Natural killer cell (primary cell): ENCODE results near the gene CLDND2. TPM values are rescaled to one million over a fixed set of nuclear protein-coding genes. Genes with fewer than 3 reads are reported as not detected.
"Not testable (repeated sequence)": the region's sequence is repeated elsewhere in the genome, so short reads cannot be mapped to it uniquely, and the experiment has no call there.

ENCODE experiments used
- ATAC-seq, 3 donors: fragments of 150-1000 bp in 2 of 3; fragments of 200-7000 bp in 1 of 3; cut with Tn5 transposase; 1 replicate in 1 of 3; 2 replicates in 2 of 3; pipeline ENCODE4 v1.10.0; 2021; ENCODE audit warnings: mild to moderate bottlenecking in 2 of 3, moderate library complexity in 2 of 3
- DNase-seq, 2 donors: peaks; one replicate each; pipeline versions ENCODE4 v3.0.0 to v3.0.0-alpha.2; 2013 to 2021; ENCODE audit warnings: mixed read lengths in 1 of 2
- H3K27ac ChIP-seq: one replicate; pipeline ENCODE4 v1.5.1; 2013; ENCODE audit warnings: mild to moderate bottlenecking, low read length
- H3K27me3 ChIP-seq: one replicate; pipeline ENCODE4 v1.6.1; 2013; ENCODE audit warnings: low read length; ENCODE audit not compliant: control insufficient read depth, insufficient read depth
- H3K36me3 ChIP-seq: one replicate; pipeline ENCODE4 v1.6.1; 2013; ENCODE audit warnings: low read length; ENCODE audit not compliant: control insufficient read depth, insufficient read depth
- H3K4me1 ChIP-seq: one replicate; pipeline ENCODE4 v1.6.1; 2013; ENCODE audit warnings: low read length; ENCODE audit not compliant: control insufficient read depth, insufficient read depth
- H3K4me3 ChIP-seq: one replicate; pipeline ENCODE4 v1.5.1; 2013; ENCODE audit warnings: low read length
- H3K9me3 ChIP-seq: one replicate; pipeline ENCODE4 v1.6.1; 2013; ENCODE audit warnings: low read length; ENCODE audit not compliant: control insufficient read depth, insufficient read depth
- H3K27ac Mint-ChIP-seq, 2 donors: one replicate each; pipeline ENCODE4 v1.8.0; 2022; ENCODE audit warnings: mild to moderate bottlenecking in 2 of 2, mixed read lengths in 2 of 2, moderate library complexity in 1 of 2
- H3K27me3 Mint-ChIP-seq, 2 donors: one replicate each; pipeline ENCODE4 v1.8.0; 2022; ENCODE audit warnings: low read depth in 2 of 2, mixed read lengths in 2 of 2
- H3K36me3 Mint-ChIP-seq: one replicate; pipeline ENCODE4 v1.8.0; 2022; ENCODE audit warnings: mixed read lengths
- H3K4me1 Mint-ChIP-seq, 2 donors: one replicate each; pipeline ENCODE4 v1.8.0; 2022; ENCODE audit warnings: mixed read lengths in 2 of 2
- H3K4me3 Mint-ChIP-seq: one replicate; pipeline ENCODE4 v1.8.0; 2022; ENCODE audit warnings: mild to moderate bottlenecking, moderate library complexity, mixed read lengths
- H3K9me3 Mint-ChIP-seq, 2 donors: one replicate each; pipeline ENCODE4 v1.8.0; 2022; ENCODE audit warnings: mixed read lengths in 2 of 2
- WGBS: methylation state at CpG from one replicate; pipeline ENCODE4 v1.1.7; 2013; ENCODE audit warnings: missing lambda C conversion rate; ENCODE audit not compliant: insufficient coverage; 5-methylcytosine and 5-hydroxymethylcytosine counted together
- intact Hi-C: fragments of 100-400 bp; cut with micrococcal nuclease; formaldehyde crosslinking; loops from one replicate; pipeline ENCODE4 v1.14.2; 2022
- total RNA-seq, 4 donors: library from RNA; stranded (reverse); fragments of 120-200 nt in 1 of 4; gene quantifications; one replicate each; pipeline versions ENCODE4 v1.2.3 to v1.2.4, GENCODE V29; 2013 to 2022
- TF ChIP-seq, protein P1 (sequence below): fragments of 200-600 bp; IDR thresholded peaks from one replicate; pipeline ENCODE4 v1.8.0; 2022; ENCODE audit warnings: antibody characterized with exemption

CLDND2 gene
- total RNA-seq, 3 donors from 2014 or later (not counting 1 experiment from before 2014, with no cell fraction given) = 72.8 to 83.2 (median 75.3) TPM

DNA sequence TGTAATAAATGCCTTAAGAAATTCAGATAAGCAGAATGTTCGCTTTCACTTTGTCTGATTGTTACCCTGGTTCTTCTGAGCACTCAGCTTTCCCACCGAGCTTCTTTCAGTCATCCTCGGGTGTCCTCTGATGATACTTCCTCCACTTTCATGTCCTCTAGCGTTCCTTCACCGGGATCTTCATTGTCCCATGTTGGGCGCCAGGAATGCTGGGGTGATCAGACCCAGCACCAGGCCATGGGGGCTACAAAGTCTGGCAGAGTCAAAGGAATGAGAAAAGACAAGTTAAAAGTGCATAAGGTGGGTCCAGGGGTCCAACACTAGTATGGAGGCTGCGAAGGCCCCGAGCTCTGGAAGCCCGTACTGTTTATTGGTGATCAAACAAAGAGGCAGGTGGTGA, 33.3 kb upstream of the CLDND2 start:
- H3K27me3 ChIP-seq = no peaks in the 10 kb centered on the region
- Mint-ChIP-seq H3K4me1 (peaks cover 32 to 47% of the 10 kb centered on the region in 2 donors), H3K27me3 (no peaks in the 10 kb centered on the region), H3K4me3 (no peak overlapping the region), H3K9me3 (peaks cover 3 to 6% of the 10 kb centered on the region in 2 donors), H3K36me3 (peaks cover 19% of the 10 kb centered on the region), H3K27ac (no peak overlapping the region)
- no peak overlapping the region for H3K27ac ChIP-seq
- H3K4me3 ChIP-seq = no peak overlapping the region
- WGBS = 96% methylated on average over 9 of the region's 9 CpGs
- TF ChIP-seq, protein P1, sequence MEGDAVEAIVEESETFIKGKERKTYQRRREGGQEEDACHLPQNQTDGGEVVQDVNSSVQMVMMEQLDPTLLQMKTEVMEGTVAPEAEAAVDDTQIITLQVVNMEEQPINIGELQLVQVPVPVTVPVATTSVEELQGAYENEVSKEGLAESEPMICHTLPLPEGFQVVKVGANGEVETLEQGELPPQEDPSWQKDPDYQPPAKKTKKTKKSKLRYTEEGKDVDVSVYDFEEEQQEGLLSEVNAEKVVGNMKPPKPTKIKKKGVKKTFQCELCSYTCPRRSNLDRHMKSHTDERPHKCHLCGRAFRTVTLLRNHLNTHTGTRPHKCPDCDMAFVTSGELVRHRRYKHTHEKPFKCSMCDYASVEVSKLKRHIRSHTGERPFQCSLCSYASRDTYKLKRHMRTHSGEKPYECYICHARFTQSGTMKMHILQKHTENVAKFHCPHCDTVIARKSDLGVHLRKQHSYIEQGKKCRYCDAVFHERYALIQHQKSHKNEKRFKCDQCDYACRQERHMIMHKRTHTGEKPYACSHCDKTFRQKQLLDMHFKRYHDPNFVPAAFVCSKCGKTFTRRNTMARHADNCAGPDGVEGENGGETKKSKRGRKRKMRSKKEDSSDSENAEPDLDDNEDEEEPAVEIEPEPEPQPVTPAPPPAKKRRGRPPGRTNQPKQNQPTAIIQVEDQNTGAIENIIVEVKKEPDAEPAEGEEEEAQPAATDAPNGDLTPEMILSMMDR = no peak
- ATAC-seq (no peak), DNase-seq (no peak)
- H3K4me1 ChIP-seq = peaks cover 4% of the 10 kb centered on the region
- H3K36me3 ChIP-seq = no peaks in the 10 kb centered on the region
- intact Hi-C loops = no loop called here
- peaks cover 10% of the 10 kb centered on the region for H3K9me3 ChIP-seq

GRCh38 chr19:51399936-51400335, 31.1 kb upstream of the CLDND2 start:
- H3K27me3 Mint-ChIP-seq, DNase-seq, H3K4me3 ChIP-seq, H3K4me3 Mint-ChIP-seq, intact Hi-C loops, H3K27ac ChIP-seq, H3K9me3 Mint-ChIP-seq, H3K36me3 ChIP-seq, H3K27me3 ChIP-seq, H3K9me3 ChIP-seq, ATAC-seq: not testable (repeated sequence)
- H3K36me3 Mint-ChIP-seq = peaks cover 19% of the 10 kb centered on the region
- H3K4me1 Mint-ChIP-seq = peaks cover 41 to 55% of the 10 kb centered on the region in 2 donors
- peaks cover 16% of the 10 kb centered on the region for H3K4me1 ChIP-seq
- H3K27ac Mint-ChIP-seq = peak overlapping the region in 1 of 2 donors; percentile 25
- WGBS = 90% methylated on average over 7 of the region's 7 CpGs

DNA sequence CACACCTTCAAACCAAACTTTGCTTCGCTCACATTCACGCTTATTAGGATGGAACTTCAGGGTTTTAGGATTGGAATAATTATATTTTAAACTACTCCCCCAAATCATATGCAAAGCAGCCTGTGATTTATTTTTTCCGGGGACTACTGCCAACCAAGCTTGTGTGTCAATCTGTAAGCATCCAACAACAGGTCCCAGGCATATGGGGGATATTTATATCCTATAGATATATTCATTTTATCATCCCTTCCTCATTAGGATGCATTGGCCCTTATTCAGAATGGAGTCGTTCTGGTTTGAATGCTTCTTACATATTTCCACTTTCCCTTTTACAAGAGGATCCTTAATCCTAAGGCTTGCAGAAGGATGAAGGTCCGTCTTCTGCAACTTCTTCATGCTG, 30.4 kb upstream of the CLDND2 start:
- ATAC-seq (no peak), DNase-seq (no peak)
- Histone ChIP-seq H3K27ac (no peak overlapping the region), H3K9me3 (peaks cover 10% of the 10 kb centered on the region), H3K27me3 (no peaks in the 10 kb centered on the region), H3K36me3 (no peaks in the 10 kb centered on the region), H3K4me3 (no peak overlapping the region), H3K4me1 (peaks cover 23% of the 10 kb centered on the region)
- Mint-ChIP-seq H3K27me3 (no peaks in the 10 kb centered on the region), H3K36me3 (peaks cover 19% of the 10 kb centered on the region), H3K9me3 (peaks cover 3 to 6% of the 10 kb centered on the region in 2 donors), H3K4me1 (peaks cover 48 to 62% of the 10 kb centered on the region in 2 donors), H3K27ac (no peak overlapping the region), H3K4me3 (no peak overlapping the region)
- TF ChIP-seq, protein P1 = no peak
- 100% methylated on average over 2 of the region's 5 CpGs for WGBS
- intact Hi-C loops = no loop called here

DNA sequence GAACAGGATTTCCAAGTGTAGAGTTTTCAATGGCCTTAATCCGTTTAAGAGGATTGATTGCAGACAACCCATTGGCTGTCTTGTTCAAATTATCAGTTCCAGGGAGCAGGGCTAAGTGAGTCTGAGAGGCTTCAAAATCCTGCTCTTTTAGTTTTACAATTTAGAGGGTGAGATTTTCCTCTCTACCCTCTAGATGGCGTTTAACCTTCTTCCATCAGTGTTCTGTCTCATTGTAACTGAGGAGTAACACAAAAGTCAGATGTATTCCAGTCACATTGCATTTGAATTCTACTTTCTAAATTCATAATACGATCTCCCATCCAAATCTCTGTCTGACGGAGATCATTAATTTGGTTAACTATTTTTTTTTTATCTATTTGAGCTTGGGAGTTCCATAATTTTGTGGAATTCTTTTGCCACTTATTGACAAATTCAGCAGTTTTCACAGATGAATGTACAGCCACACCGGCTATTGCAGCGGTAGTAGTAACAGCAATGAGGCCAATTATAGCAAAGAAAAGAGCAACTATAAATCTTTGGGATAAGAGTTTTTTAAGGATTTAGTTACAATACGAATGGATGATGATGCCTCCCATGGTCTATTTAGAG, 29.4 kb upstream of the CLDND2 start:
- TF ChIP-seq, protein P1 = peak; percentile 60
- no peaks in the 10 kb centered on the region for H3K27me3 Mint-ChIP-seq
- Histone ChIP-seq H3K36me3 (no peaks in the 10 kb centered on the region), H3K9me3 (peaks cover 10% of the 10 kb centered on the region), H3K27me3 (no peaks in the 10 kb centered on the region), H3K27ac (no peak overlapping the region), H3K4me1 (peaks cover 31% of the 10 kb centered on the region), H3K4me3 (no peak overlapping the region)
- ATAC-seq = no peak
- H3K4me1 Mint-ChIP-seq = peaks cover 54 to 61% of the 10 kb centered on the region in 2 donors
- peak in 1 of 2 donors; percentile 54 for DNase-seq
- peaks cover 3 to 6% of the 10 kb centered on the region in 2 donors for H3K9me3 Mint-ChIP-seq
- WGBS = 76% methylated on average over 4 of the region's 7 CpGs
- intact Hi-C loops = no loop called here
- H3K4me3 Mint-ChIP-seq = no peak overlapping the region
- peak overlapping the region; percentile 42 to 70 for H3K27ac Mint-ChIP-seq
- H3K36me3 Mint-ChIP-seq = peaks cover 16% of the 10 kb centered on the region

GRCh38 chr19:51397453-51397852, 28.6 kb upstream of the CLDND2 start:
- H3K4me3 ChIP-seq, H3K4me3 Mint-ChIP-seq, H3K27me3 Mint-ChIP-seq, intact Hi-C loops, H3K9me3 ChIP-seq, ATAC-seq, H3K27me3 ChIP-seq, H3K27ac ChIP-seq, DNase-seq, H3K36me3 ChIP-seq, H3K9me3 Mint-ChIP-seq: not testable (repeated sequence)
- 96% methylated on average over 9 of the region's 9 CpGs for WGBS
- peak overlapping the region in 1 of 2 donors; percentile 42 for H3K27ac Mint-ChIP-seq
- H3K4me1 ChIP-seq = peaks cover 33% of the 10 kb centered on the region
- H3K36me3 Mint-ChIP-seq = peaks cover 10% of the 10 kb centered on the region
- peaks cover 61 to 68% of the 10 kb centered on the region in 2 donors for H3K4me1 Mint-ChIP-seq
